Colonic mucosa (tissue), 4 donors: ENCODE measurements around the gene SLC25A29. TPM values are rescaled to one million over a fixed set of nuclear protein-coding genes. Genes with fewer than 3 reads are reported as not detected.
A peak's percentile ranks its signal among the peaks of the same experiment; 100 is the strongest.
"Not testable (repeated sequence)": the region's sequence is repeated elsewhere in the genome, so short reads cannot be mapped to it uniquely, and the experiment has no call there.

ENCODE experiments used
- DNase-seq: peaks from one replicate; pipeline ENCODE4 v3.0.0-alpha.2; 2020
- H3K27ac ChIP-seq: fragments of 200-600 bp; one replicate; pipeline ENCODE4 v1.8.0; 2021
- H3K27me3 ChIP-seq: fragments of 200-600 bp; one replicate; pipeline ENCODE4 v1.8.0; 2021
- H3K36me3 ChIP-seq: fragments of 200-600 bp; one replicate; pipeline ENCODE4 v1.8.0; 2021
- H3K4me1 ChIP-seq: fragments of 200-600 bp; one replicate; pipeline ENCODE4 v1.8.0; 2021; ENCODE audit warnings: mild to moderate bottlenecking
- H3K4me3 ChIP-seq: fragments of 200-600 bp; one replicate; pipeline ENCODE4 v1.8.0; 2021
- H3K9ac ChIP-seq, 2 donors: one replicate each; pipeline ENCODE4 v1.7.0; 2013; ENCODE audit warnings: control low read depth in 2 of 2, low read depth in 2 of 2, low read length in 2 of 2
- H3K9me3 ChIP-seq: fragments of 200-600 bp; one replicate; pipeline ENCODE4 v1.8.0; 2021
- intact Hi-C: fragments of 100-400 bp; cut with DNase I; formaldehyde crosslinking; loops from one replicate; pipeline ENCODE4 v1.14.1; 2022
- total RNA-seq, 2 donors: library from RNA; stranded (reverse); fragmentation: NEBNext Ultra II Directional in 1 of 2; extraction: Animal tissue kit (Norgen Biotek cat#: 25700) in 1 of 2; gene quantifications; one replicate each; pipeline ENCODE4 v1.2.1, GENCODE V29; 2021
- TF ChIP-seq, protein P1 (sequence below): fragments of 200-600 bp; IDR thresholded peaks from one replicate; pipeline ENCODE4 v1.8.0; 2022; ENCODE audit warnings: antibody characterized with exemption, mild to moderate bottlenecking
- donor health status: healthy.
- donor health status: DM: no; HTN: no; CAD: no.
- donor health status: DM: no; HTN: no; CAD: no.

SLC25A29 gene
- total RNA-seq, 2 donors from 2014 or later, result 28.6 to 34.8 TPM

GRCh38 chr14:100312877-100313400 is 6.7 kb upstream of the SLC25A29 start:
- intact Hi-C loops, result no loop called here
- DNase-seq, result no peak
- no peaks in the 10 kb centered on the region for H3K4me1 ChIP-seq
- TF ChIP-seq, protein P1, sequence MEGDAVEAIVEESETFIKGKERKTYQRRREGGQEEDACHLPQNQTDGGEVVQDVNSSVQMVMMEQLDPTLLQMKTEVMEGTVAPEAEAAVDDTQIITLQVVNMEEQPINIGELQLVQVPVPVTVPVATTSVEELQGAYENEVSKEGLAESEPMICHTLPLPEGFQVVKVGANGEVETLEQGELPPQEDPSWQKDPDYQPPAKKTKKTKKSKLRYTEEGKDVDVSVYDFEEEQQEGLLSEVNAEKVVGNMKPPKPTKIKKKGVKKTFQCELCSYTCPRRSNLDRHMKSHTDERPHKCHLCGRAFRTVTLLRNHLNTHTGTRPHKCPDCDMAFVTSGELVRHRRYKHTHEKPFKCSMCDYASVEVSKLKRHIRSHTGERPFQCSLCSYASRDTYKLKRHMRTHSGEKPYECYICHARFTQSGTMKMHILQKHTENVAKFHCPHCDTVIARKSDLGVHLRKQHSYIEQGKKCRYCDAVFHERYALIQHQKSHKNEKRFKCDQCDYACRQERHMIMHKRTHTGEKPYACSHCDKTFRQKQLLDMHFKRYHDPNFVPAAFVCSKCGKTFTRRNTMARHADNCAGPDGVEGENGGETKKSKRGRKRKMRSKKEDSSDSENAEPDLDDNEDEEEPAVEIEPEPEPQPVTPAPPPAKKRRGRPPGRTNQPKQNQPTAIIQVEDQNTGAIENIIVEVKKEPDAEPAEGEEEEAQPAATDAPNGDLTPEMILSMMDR, result no peak
- H3K9ac ChIP-seq, result no peak overlapping the region
- H3K27ac ChIP-seq, result no peak overlapping the region
- no peaks in the 10 kb centered on the region for H3K27me3 ChIP-seq
- no peaks in the 10 kb centered on the region for H3K36me3 ChIP-seq
- H3K4me3 ChIP-seq, result no peak overlapping the region
- H3K9me3 ChIP-seq, result no peaks in the 10 kb centered on the region

- H3K4me1 ChIP-seq, H3K36me3 ChIP-seq, intact Hi-C loops: not testable (repeated sequence)
Measured at GRCh38 chr14:100312110-100312876, 6.0 kb upstream of the SLC25A29 start.

DNA sequence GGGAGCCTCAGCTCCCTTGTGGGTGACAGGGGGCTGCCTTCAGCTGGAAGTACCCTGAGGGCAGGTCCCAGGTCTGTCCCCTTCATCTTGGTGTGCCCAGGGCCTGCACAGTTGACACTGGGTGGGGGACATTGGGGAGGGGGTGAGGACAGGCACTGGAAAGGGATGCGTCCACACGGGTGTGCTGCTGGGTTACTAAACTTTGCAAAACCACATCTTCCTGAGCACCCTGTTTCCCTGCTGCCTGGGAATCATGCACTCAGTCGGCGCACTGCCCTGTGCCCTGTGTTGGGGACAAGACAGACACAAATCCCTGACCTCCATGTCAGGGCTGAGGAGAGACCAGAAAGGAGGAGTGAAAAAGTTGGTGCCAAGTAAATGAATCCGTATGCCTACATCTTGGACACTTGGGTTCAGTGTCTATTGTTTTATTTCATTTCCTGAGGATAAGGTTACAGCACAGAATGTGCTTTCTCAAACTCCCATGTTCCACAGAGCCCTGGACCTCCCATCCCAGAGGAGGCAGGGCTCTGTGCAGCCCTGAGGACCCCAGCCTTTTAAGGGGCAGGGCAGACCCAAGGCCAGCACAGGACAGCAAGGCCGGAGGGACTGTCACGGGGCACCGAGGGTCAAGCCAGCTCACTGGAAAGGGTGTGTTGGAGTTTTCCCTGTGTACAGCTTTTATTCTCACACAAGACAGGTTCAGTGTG is 2.9 kb upstream of the SLC25A29 start:
- Histone ChIP-seq H3K9ac (no peak overlapping the region), H3K27ac (no peak overlapping the region), H3K4me1 (peaks cover 6% of the 10 kb centered on the region), H3K4me3 (no peak overlapping the region), H3K27me3 (no peaks in the 10 kb centered on the region), H3K9me3 (no peaks in the 10 kb centered on the region), H3K36me3 (no peaks in the 10 kb centered on the region)
- no peak for DNase-seq
- TF ChIP-seq, protein P1, result no peak
- intact Hi-C loops, result no loop called here

More at GRCh38 chr14:100312110-100312876, 6.0 kb upstream of the SLC25A29 start:
- not testable (repeated sequence) for H3K9me3 ChIP-seq, DNase-seq, H3K27ac ChIP-seq, H3K9ac ChIP-seq, H3K4me3 ChIP-seq, H3K27me3 ChIP-seq

- H3K4me1 ChIP-seq, H3K27ac ChIP-seq, H3K9ac ChIP-seq, DNase-seq, H3K4me3 ChIP-seq, H3K27me3 ChIP-seq, H3K9me3 ChIP-seq, H3K36me3 ChIP-seq, intact Hi-C loops: not testable (repeated sequence)
Measured at GRCh38 chr14:100308427-100308792, 2.2 kb upstream of the SLC25A29 start.

- DNase-seq, result no peak
- Histone ChIP-seq H3K4me3 (no peak overlapping the region), H3K9me3 (no peaks in the 10 kb centered on the region), H3K27ac (no peak overlapping the region), H3K27me3 (no peaks in the 10 kb centered on the region), H3K4me1 (peaks cover 6% of the 10 kb centered on the region), H3K9ac (peak overlapping the region; percentile 76 to 81), H3K36me3 (no peaks in the 10 kb centered on the region)
- TF ChIP-seq, protein P1, result no peak
- intact Hi-C loops, result no loop called here
Measured at GRCh38 chr14:100307766-100308426, 1.7 kb upstream of the SLC25A29 start.

DNA sequence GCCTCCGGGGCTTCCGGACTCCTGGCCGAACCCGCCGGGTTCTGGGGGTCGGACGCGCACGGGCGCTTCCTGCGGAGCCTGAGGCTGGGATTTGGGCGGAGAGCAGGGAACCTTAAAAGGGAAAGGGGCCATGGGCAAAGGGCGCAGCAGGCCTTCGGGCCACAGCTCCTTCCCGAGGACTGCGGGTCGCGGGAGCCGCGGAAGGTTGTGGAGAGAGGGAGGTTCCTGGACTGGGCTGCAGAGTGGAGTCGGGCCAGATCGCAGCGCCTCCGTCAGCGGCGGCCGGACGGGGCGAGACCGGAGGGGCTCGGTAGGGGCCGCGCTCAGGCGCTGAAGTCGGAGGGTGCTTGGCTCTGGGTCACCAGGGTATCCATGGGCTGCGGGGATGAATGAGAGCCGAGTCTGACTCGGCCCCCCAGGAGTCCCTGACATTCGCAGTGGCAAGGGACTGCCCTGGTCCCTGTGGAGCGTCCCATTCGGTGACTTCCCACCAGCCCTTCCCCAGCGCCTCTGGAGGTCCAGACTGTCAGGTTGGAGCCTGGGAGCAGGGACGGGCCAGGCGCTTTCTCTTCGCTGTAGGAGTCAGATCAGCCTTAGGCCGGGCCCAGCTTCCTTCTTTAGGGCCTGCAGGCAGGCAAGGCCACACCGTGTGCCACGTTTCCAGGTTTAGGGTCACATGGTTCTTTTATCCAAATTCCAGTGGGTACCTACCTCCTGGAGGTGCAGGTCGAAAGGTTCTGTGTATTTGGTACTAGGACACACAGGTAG is 938 bp upstream of the SLC25A29 start:
- Histone ChIP-seq H3K9ac (peak overlapping the region; percentile 76 to 81), H3K4me3 (peak overlapping the region; percentile 97), H3K4me1 (peaks cover 6% of the 10 kb centered on the region), H3K27ac (peak overlapping the region; percentile 49), H3K9me3 (no peaks in the 10 kb centered on the region), H3K27me3 (no peaks in the 10 kb centered on the region), H3K36me3 (no peaks in the 10 kb centered on the region)
- DNase-seq, result peak; percentile 44
- TF ChIP-seq, protein P1, result no peak
- intact Hi-C loops, result no loop called here
